Activated CD4-positive, alpha-beta T cell treated with anti-CD3 and anti-CD28 coated beads, Interleukin-2, amount 10 ng/mL, durations not matched to agents 7 days and 5 days (primary cell): ENCODE results near the gene SULT1B1. TPM values are rescaled to one million over a fixed set of nuclear protein-coding genes. Genes with fewer than 3 reads are reported as not detected.

ENCODE experiments used
- CTCF ChIA-PET: fragments of 350-600 bp; sonication (Branson Sonifier 250); formaldehyde crosslinking; loops from one replicate; lab custom pipeline; 2021; ENCODE audit warnings: antibody characterized with exemption; lab: Charles Lee
- POLR2A ChIA-PET: fragments of 350-600 bp; sonication (Branson Sonifier 250); formaldehyde crosslinking; loops from one replicate; lab custom pipeline; 2021; ENCODE audit warnings: antibody characterized with exemption; lab: Charles Lee
- DNase-seq: peaks from one replicate; pipeline ENCODE4 v3.0.0-alpha.2; 2020
- H3K27ac Mint-ChIP-seq: one replicate; pipeline ENCODE4 v1.8.0; 2021; ENCODE audit warnings: mild to moderate bottlenecking, moderate library complexity, mixed read lengths
- H3K27me3 Mint-ChIP-seq: one replicate; pipeline ENCODE4 v1.8.0; 2021; ENCODE audit warnings: mixed read lengths
- H3K36me3 Mint-ChIP-seq: one replicate; pipeline ENCODE4 v1.8.0; 2021; ENCODE audit warnings: low read depth, mixed read lengths
- H3K4me1 Mint-ChIP-seq: one replicate; pipeline ENCODE4 v1.8.0; 2021; ENCODE audit warnings: mixed read lengths
- H3K4me3 Mint-ChIP-seq: one replicate; pipeline ENCODE4 v1.8.0; 2021; ENCODE audit warnings: mild to moderate bottlenecking, moderate library complexity, mixed read lengths
- H3K9me3 Mint-ChIP-seq: one replicate; pipeline ENCODE4 v1.8.0; 2021; ENCODE audit warnings: mixed read lengths
- total RNA-seq, 2 experiments: library from RNA; stranded (reverse); gene quantifications; one replicate each; pipeline ENCODE4 v1.2.3, GENCODE V29; 2021

The SULT1B1 gene
- total RNA-seq, 2 experiments from 2014 or later, result 6.3 to 7.1 TPM

DNA sequence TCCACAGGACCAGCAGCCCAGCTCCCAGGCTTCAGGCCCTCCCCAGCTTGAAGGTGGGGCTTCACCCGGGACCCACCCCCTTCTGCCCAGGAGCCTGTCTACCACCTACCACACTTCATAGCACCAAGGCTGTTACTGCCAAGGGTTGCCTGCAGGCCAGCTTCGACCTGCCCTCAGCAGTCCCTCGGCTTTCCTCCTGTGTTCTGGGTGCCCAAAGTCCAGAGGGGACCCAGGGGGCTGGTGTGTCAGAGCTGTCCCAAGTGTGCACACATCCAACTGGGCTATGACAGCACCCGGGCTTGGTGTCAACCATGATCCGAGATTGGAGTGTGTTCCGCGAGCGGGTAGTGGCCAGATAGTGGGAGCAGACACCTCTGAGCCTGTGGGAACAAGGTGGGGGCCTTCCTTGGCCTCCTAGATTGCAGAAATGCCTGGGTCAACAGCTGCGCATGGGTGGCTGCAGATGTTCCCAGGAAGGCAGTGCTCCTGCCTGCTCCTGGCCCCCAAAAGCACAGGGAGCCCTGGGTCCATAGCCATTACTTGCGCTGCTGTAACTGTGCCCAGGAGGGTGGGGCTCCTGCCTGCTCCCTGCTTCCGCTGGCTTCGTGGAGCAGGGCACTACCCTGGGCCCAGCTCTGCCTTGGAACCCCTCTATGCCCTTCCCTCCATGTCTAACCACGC, 16.8 kb downstream of the SULT1B1 start:
- no peak for DNase-seq
- Mint-ChIP-seq H3K9me3 (peaks cover 15% of the 10 kb centered on the region), H3K27ac (no peak overlapping the region), H3K27me3 (no peaks in the 10 kb centered on the region), H3K36me3 (peaks cover 9% of the 10 kb centered on the region), H3K4me3 (no peak overlapping the region), H3K4me1 (no peaks in the 10 kb centered on the region)
- ChIA-PET POLR2A (no interaction called here), CTCF (no interaction called here)

DNA sequence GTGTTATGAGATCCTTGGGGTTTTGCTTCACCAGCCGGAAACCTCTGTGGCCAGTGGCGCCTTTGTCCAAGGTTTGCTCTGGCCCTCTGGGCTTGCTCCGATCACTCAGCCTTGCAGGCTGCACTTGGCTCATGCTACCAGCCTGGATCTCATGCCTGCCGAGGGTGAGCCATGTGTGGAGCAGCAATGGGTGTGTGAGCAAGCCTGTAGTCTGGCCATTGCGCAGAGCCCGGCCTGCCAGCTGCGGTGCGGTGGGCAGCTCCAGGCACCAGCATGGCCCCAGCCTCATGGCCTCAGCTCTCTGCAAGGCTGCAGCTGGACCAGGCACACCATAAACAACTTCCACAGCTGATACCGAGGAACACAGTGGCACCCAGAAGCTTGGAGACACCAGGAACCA, 17.8 kb downstream of the SULT1B1 start:
- ChIA-PET POLR2A (no interaction called here), CTCF (interaction anchor here (1.6 kb wide), 1 partner anchor 10 kb away, joined by 5 read pairs; no protein-coding TSS in a partner anchor)
- H3K9me3 Mint-ChIP-seq, result peaks cover 17% of the 10 kb centered on the region
- no peaks in the 10 kb centered on the region for H3K27me3 Mint-ChIP-seq
- H3K4me1 Mint-ChIP-seq, result no peaks in the 10 kb centered on the region
- H3K36me3 Mint-ChIP-seq, result peaks cover 6% of the 10 kb centered on the region
- no peak overlapping the region for H3K4me3 Mint-ChIP-seq
- H3K27ac Mint-ChIP-seq, result no peak overlapping the region
- DNase-seq, result no peak

DNA sequence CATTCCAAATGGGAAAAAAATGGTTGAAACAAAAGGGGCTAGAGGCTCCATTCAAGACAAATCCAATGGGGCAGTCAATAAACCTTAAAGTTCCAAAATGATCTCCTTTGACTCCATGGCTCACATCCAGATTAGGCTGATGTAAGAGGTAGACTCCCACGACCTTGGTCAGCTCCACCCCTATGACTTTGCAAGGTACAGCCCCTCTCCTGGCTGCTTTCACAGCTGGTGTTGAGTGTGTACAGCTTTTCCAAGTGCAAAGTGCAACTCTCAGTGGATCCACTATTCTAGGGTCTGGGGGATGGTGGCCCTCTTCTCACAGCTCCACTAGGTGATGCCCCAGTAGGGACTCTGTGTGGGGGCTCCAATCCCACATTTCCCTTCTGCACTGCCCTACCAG, 21.5 kb downstream of the SULT1B1 start:
- Mint-ChIP-seq H3K4me1 (no peaks in the 10 kb centered on the region), H3K27ac (no peak overlapping the region), H3K4me3 (no peak overlapping the region), H3K27me3 (no peaks in the 10 kb centered on the region), H3K9me3 (peaks cover 7% of the 10 kb centered on the region), H3K36me3 (no peaks in the 10 kb centered on the region)
- no peak for DNase-seq
- POLR2A ChIA-PET, result no interaction called here
- CTCF ChIA-PET, result no interaction called here

DNA sequence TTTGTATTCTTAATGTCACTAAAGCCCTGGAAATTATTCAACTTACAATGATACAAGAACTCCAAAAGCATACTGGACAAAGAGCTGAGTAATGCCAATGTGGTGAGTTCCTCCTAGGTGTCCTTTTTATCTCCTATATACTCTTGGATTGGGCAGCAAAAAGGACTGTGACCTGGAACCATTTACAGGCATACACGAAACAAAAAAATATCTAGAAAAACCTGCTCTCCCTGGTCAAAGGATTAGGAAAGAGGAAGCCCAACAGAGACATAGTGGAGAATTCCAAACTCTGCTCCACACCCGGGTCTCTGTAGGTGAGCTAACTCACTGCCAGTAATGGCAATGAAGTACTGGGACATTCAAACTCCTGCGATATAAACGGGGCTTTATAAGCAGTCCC, 25.3 kb downstream of the SULT1B1 start:
- H3K27ac Mint-ChIP-seq, result no peak overlapping the region
- H3K4me3 Mint-ChIP-seq, result no peak overlapping the region
- CTCF ChIA-PET, result no interaction called here
- POLR2A ChIA-PET, result no interaction called here
- no peaks in the 10 kb centered on the region for H3K27me3 Mint-ChIP-seq
- H3K36me3 Mint-ChIP-seq, result no peaks in the 10 kb centered on the region
- peaks cover 7% of the 10 kb centered on the region for H3K9me3 Mint-ChIP-seq
- DNase-seq, result no peak
- H3K4me1 Mint-ChIP-seq, result no peaks in the 10 kb centered on the region

DNA sequence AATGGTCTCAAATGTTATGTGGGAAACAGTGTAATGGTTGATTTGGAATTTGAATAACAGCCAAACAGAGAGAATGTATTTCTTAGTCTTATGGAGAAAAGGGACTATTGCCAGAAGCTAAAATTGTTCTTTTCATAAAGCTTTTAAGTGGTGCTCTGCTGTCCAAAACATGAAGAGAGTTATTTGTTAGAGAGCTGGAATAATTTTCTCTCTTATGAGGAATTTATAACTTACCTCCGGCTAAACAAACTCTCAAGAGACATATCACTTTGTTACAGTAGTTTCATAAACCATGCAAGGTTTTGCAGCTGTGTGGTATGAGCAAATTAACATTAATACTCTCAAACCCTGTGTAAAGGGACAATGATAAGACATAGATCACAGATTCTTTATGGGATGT, 28.6 kb downstream of the SULT1B1 start:
- CTCF ChIA-PET, result no interaction called here
- no peak overlapping the region for H3K27ac Mint-ChIP-seq
- H3K36me3 Mint-ChIP-seq, result no peaks in the 10 kb centered on the region

DNA sequence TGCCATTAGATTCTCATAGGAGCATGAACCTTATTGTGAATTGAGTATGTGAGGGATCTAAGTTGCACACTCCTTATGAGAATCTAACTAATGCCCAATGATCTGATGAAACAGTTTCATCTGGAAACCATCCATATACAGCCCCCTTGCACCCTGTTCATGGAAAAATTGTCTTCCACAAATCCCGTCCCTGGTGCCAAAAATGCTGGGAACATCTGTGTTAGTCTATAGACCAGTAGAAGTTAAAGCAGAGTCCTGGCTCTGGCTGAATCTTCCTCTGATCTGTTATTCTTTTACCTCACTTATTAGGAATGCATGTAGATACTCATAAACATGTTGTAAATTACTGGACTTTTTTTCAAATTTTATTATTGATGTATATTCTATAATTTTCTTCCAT, 29.2 kb downstream of the SULT1B1 start:
- H3K4me1 Mint-ChIP-seq, result no peaks in the 10 kb centered on the region
- H3K36me3 Mint-ChIP-seq, result no peaks in the 10 kb centered on the region
- no peaks in the 10 kb centered on the region for H3K9me3 Mint-ChIP-seq
- no peak overlapping the region for H3K27ac Mint-ChIP-seq
- no peak for DNase-seq
- POLR2A ChIA-PET, result no interaction called here
- CTCF ChIA-PET, result no interaction called here
- H3K27me3 Mint-ChIP-seq, result no peaks in the 10 kb centered on the region
- no peak overlapping the region for H3K4me3 Mint-ChIP-seq

More for the DNA sequence above, 28.6 kb downstream of the SULT1B1 start:
- H3K27me3 Mint-ChIP-seq, result no peaks in the 10 kb centered on the region
- no peaks in the 10 kb centered on the region for H3K9me3 Mint-ChIP-seq
- no peaks in the 10 kb centered on the region for H3K4me1 Mint-ChIP-seq
- DNase-seq, result no peak
- H3K4me3 Mint-ChIP-seq, result no peak overlapping the region
- POLR2A ChIA-PET, result no interaction called here

DNA sequence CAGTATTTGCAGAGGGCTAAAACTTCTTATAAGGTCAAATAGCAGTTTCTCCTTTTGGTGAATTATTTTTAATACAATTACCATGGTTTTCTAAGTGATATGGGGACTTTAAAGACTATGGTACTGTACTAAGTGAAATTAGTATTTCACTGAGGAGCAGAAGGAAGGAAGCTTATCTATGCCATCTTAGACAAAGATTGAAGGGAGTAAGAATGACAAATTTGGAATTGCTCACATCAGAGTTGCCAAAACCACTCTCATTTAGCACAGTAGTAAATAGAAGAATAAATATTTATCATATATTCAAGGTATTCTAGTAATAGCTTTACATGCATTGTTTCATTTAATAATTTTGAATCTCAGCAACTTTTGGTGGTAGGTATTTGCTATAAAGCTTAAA, 30.4 kb downstream of the SULT1B1 start:
- ChIA-PET CTCF (interaction anchor here (0.7 kb wide), 1 partner anchor 11 kb away, joined by 4 read pairs; no protein-coding TSS in a partner anchor), POLR2A (no interaction called here)
- DNase-seq, result no peak
- Mint-ChIP-seq H3K36me3 (no peaks in the 10 kb centered on the region), H3K27ac (no peak overlapping the region), H3K4me3 (no peak overlapping the region), H3K9me3 (no peaks in the 10 kb centered on the region), H3K4me1 (no peaks in the 10 kb centered on the region), H3K27me3 (no peaks in the 10 kb centered on the region)

DNA sequence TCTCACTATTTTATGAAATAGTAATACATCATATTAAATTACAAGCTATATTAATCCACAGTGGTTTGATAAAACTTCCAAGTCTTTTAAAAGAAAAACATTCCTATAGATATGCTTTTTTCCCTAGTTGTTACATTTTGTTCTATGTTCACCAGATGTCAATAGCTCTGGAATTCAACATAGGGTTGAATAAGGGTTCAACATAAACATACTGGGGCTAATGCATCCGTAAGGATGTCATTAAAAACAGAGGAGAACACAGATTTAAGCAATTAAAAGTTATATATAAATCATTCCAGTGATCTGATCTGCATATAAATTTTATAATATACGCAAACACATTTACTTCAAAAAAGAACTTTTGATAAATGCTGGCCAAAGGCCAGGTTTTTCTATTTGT, 32.5 kb downstream of the SULT1B1 start:
- DNase-seq, result no peak
- H3K27ac Mint-ChIP-seq, result no peak overlapping the region
- H3K27me3 Mint-ChIP-seq, result no peaks in the 10 kb centered on the region
- ChIA-PET CTCF (no interaction called here), POLR2A (no interaction called here)
- H3K9me3 Mint-ChIP-seq, result no peaks in the 10 kb centered on the region
- H3K4me3 Mint-ChIP-seq, result no peak overlapping the region
- no peaks in the 10 kb centered on the region for H3K4me1 Mint-ChIP-seq
- H3K36me3 Mint-ChIP-seq, result no peaks in the 10 kb centered on the region

DNA sequence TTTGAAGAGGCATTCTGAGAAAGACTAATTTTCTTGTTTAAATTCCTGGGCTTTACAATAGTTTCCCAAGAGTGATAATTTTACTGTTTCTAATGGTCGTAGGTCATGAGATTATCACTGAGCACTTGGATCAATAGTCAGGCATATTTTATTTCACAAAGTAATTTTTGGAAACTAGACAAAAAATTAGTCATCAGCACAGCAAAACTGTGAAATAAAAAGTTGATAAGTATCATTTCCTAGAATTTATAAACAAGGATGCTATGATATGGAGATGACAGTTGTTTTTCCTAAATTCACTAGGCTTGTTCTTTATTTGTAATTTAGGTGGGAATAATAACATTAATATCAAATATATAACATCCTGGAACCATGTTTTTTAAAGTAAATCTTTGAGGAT, 33.0 kb downstream of the SULT1B1 start:
- POLR2A ChIA-PET, result no interaction called here
- no peak overlapping the region for H3K4me3 Mint-ChIP-seq

DNA sequence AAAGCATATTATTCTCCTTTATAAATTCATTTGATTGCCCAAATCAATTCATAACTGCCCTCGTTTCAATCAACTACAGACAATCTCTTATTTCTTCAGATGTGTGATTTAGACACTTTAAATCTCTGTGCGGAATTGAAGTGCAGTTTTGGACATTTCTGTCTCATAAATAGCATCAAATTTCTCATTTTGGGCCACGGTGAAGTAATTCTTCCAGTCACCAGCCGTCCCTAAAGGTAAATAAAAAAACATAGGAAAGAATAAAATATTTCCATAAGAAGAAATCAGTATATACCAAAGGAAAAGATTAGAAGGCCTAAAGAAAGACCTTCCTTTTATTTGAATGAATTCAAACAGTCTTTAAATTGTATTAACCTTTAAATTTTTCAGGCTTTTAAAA, 33.4 kb downstream of the SULT1B1 start:
- H3K4me3 Mint-ChIP-seq, result no peak overlapping the region
- no peaks in the 10 kb centered on the region for H3K36me3 Mint-ChIP-seq
- ChIA-PET CTCF (no interaction called here), POLR2A (no interaction called here)
- DNase-seq, result no peak
- no peaks in the 10 kb centered on the region for H3K27me3 Mint-ChIP-seq
- no peaks in the 10 kb centered on the region for H3K4me1 Mint-ChIP-seq
- no peaks in the 10 kb centered on the region for H3K9me3 Mint-ChIP-seq
- no peak overlapping the region for H3K27ac Mint-ChIP-seq

More for the DNA sequence above, 33.0 kb downstream of the SULT1B1 start:
- Mint-ChIP-seq H3K36me3 (no peaks in the 10 kb centered on the region), H3K27me3 (no peaks in the 10 kb centered on the region), H3K4me1 (no peaks in the 10 kb centered on the region), H3K27ac (no peak overlapping the region), H3K9me3 (no peaks in the 10 kb centered on the region)
- CTCF ChIA-PET, result no interaction called here
- no peak for DNase-seq

DNA sequence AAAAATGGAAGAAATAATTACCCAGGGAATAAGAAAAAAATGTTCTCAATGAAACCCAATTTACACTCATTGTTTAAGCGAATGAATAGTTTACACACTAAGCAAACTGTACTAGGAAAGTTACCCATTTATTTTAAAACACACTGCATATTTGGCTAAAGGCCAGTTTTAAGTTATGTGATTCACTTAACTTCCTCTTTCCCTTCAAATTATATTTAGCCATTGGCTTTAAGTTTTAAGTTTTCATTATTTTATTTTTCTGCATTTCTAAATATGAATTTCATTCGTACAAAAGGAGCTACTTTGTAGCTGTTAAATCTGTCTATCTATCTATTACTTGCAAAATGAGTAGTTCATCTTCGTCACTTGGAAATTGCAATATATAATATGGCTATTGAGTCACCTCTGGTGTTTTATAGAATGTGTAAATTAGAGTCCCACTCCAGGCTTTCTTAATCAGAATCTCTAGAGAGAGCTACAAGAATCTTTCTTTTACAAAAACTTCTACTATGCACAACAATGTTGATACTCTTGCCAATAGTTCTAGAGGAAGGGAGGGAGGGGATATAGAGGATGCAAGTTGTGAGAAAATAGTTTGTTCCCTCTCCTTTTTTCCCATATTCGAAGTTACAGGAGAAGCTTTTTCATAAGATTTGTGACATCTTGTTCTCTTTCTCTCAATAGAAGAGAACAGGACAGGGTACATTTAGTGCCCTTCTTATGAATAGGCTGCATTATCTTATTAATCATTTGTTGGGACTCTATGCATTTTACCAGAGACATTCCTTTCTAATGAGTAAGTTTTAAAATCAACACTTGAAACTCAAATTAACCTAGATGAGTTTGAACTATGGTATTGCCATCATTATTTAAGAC, 41.8 kb downstream of the SULT1B1 start:
- ChIA-PET CTCF (no interaction called here), POLR2A (no interaction called here)
- Mint-ChIP-seq H3K9me3 (no peaks in the 10 kb centered on the region), H3K36me3 (no peaks in the 10 kb centered on the region), H3K27me3 (no peaks in the 10 kb centered on the region), H3K4me3 (no peak overlapping the region), H3K27ac (no peak overlapping the region), H3K4me1 (no peaks in the 10 kb centered on the region)
- no peak for DNase-seq

DNA sequence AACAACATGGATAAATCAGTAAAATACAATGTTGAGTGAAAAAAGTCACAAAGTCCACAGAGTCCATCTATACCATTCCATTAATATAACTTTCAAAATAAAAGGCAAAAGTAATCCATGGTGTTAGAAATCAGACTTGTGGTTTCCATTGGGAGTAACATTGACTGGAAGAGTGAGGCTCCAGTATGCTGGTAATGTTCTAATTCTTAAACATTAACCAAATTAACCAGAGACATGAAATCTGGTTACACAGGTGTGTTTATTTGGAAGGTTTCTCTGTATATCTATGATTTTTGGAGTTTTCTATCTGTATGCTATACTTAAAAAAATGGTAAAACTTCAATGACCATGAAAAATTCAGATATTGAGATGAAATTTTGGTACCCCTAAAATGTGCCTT, 42.6 kb downstream of the SULT1B1 start:
- DNase-seq, result no peak
- ChIA-PET CTCF (no interaction called here), POLR2A (no interaction called here)
- H3K4me1 Mint-ChIP-seq, result no peaks in the 10 kb centered on the region
- no peaks in the 10 kb centered on the region for H3K36me3 Mint-ChIP-seq
- H3K4me3 Mint-ChIP-seq, result no peak overlapping the region
- no peaks in the 10 kb centered on the region for H3K9me3 Mint-ChIP-seq
- H3K27me3 Mint-ChIP-seq, result no peaks in the 10 kb centered on the region
- no peak overlapping the region for H3K27ac Mint-ChIP-seq

DNA sequence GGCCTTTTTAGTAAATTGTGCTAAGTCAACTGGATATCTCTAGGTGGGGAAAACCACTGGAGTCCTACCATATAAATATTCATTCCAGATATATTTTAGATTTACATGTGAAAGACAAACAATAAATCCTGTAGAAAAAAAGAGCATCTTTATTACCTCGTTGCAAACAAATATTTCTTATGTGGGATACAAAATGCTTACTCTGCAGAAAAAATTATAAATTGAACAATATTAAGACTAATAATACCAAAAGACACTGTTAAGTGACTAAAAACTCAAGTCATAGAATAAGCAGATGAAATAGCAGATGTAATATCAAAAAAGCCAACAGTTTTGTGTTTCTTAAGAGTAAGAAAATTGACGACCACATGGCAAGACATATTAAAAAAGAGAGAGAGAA, 43.8 kb downstream of the SULT1B1 start:
- Mint-ChIP-seq H3K4me1 (no peaks in the 10 kb centered on the region), H3K27me3 (no peaks in the 10 kb centered on the region), H3K9me3 (no peaks in the 10 kb centered on the region), H3K4me3 (no peak overlapping the region), H3K27ac (no peak overlapping the region), H3K36me3 (no peaks in the 10 kb centered on the region)
- DNase-seq, result no peak
- CTCF ChIA-PET, result no interaction called here
- POLR2A ChIA-PET, result no interaction called here
